ENCODE measurements around the gene P2RX2. TPM values are rescaled to one million over a fixed set of nuclear protein-coding genes. Genes with fewer than 3 reads are reported as not detected.
A peak's percentile ranks its signal among the peaks of the same experiment; 100 is the strongest.
"Not testable (repeated sequence)": the region's sequence is repeated elsewhere in the genome, so short reads cannot be mapped to it uniquely, and the experiment has no call there.

P2RX2 gene
- total RNA-seq, 1 experiment from 2014 or later, result not detected

- peak; percentile 42 to 49 for DNase-seq
- ChIA-PET POLR2A (ENCODE audit: unreplicated experiment) (no interaction called here), CTCF (no interaction called here)
- Histone ChIP-seq H3K4me1 (replicated peaks; ENCODE audit: insufficient read depth) (no peaks in the 10 kb centered on the region; the same call in 1 of the 2 replicates), H3K4me2 (no peak overlapping the region), H3K79me2 (ENCODE audit: low read depth) (no peaks in the 10 kb centered on the region), H2AFZ (no peak overlapping the region), H3K4me3 (no peak overlapping the region), H3K9me3 (ENCODE audit: insufficient read depth, low read depth) (no peaks in the 10 kb centered on the region), H3F3A (ENCODE audit: insufficient read depth, low read depth) (peaks cover 23% of the 10 kb centered on the region), H4K20me1 (ENCODE audit: insufficient read depth) (no peaks in the 10 kb centered on the region), H3K36me3 (ENCODE audit: low read depth) (no peaks in the 10 kb centered on the region), H3K27me3 (ENCODE audit: insufficient read depth, low read depth) (peaks cover 22% of the 10 kb centered on the region), H3K27ac (no peak overlapping the region), H3K9me2 (ENCODE audit: insufficient read depth) (no peaks in the 10 kb centered on the region)
- BruUV-seq (replicated peaks), result no TSS peak
- intact Hi-C loops (cut with micrococcal nuclease; ENCODE audit: unreplicated experiment), result no loop called here
- TF ChIP-seq EZH2 (IDR thresholded peaks at IDR 0.05; ENCODE audit: low read depth), result no peak
- no peak for TF ChIP-seq CTCF (conservative IDR thresholded peaks at IDR 0.05)
These were observed 22.6 kb upstream of the P2RX2 start for GRCh38 chr12:132596016-132596415.

- no TSS peak for BruUV-seq (replicated peaks)
- H3K9me3 ChIP-seq (ENCODE audit: insufficient read depth, low read depth), result no peaks in the 10 kb centered on the region
- H3F3A ChIP-seq (ENCODE audit: insufficient read depth, low read depth), result peaks cover 23% of the 10 kb centered on the region
- H3K4me2 ChIP-seq, result peak overlapping the region; percentile 72
- POLR2A ChIA-PET (ENCODE audit: unreplicated experiment), result no interaction called here
- H3K27me3 ChIP-seq (ENCODE audit: insufficient read depth, low read depth), result peaks cover 29% of the 10 kb centered on the region
- peak overlapping the region; percentile 70; the same call in 1 of the 2 replicates for H2AFZ ChIP-seq
- DNase-seq, result peak in 1 of 2 experiments; percentile 32
- no peak overlapping the region for H3K27ac ChIP-seq
- intact Hi-C loops (cut with micrococcal nuclease; ENCODE audit: unreplicated experiment), result no loop called here
- no peaks in the 10 kb centered on the region; the same call in 1 of the 2 replicates for H3K4me1 ChIP-seq (replicated peaks; ENCODE audit: insufficient read depth)
- no peaks in the 10 kb centered on the region for H3K9me2 ChIP-seq (ENCODE audit: insufficient read depth)
- H3K79me2 ChIP-seq (ENCODE audit: low read depth), result no peaks in the 10 kb centered on the region
- peak overlapping the region; percentile 48; the same call in 1 of the 2 replicates for H3K4me3 ChIP-seq
- no peak for TF ChIP-seq EZH2 (IDR thresholded peaks at IDR 0.05; ENCODE audit: low read depth)
- no peak for TF ChIP-seq CTCF (conservative IDR thresholded peaks at IDR 0.05)
- CTCF ChIA-PET, result no interaction called here
- no peaks in the 10 kb centered on the region for H3K36me3 ChIP-seq (ENCODE audit: low read depth)
- H4K20me1 ChIP-seq (ENCODE audit: insufficient read depth), result no peaks in the 10 kb centered on the region
These were observed 21.0 kb upstream of the P2RX2 start for GRCh38 chr12:132597333-132598316.

GRCh38 chr12:132599502-132599901 is 19.1 kb upstream of the P2RX2 start:
- H3K9me3 ChIP-seq (ENCODE audit: insufficient read depth, low read depth); H3K9me2 ChIP-seq (ENCODE audit: insufficient read depth); POLR2A ChIA-PET (ENCODE audit: unreplicated experiment); BruUV-seq (replicated peaks); H3K36me3 ChIP-seq (ENCODE audit: low read depth); H4K20me1 ChIP-seq (ENCODE audit: insufficient read depth); intact Hi-C loops (cut with micrococcal nuclease; ENCODE audit: unreplicated experiment); H2AFZ ChIP-seq; H3K4me3 ChIP-seq; H3K4me1 ChIP-seq (replicated peaks; ENCODE audit: insufficient read depth); DNase-seq; H3K79me2 ChIP-seq (ENCODE audit: low read depth); CTCF ChIA-PET; H3K27ac ChIP-seq; H3K4me2 ChIP-seq: not testable (repeated sequence)
- H3F3A ChIP-seq (ENCODE audit: insufficient read depth, low read depth), result peaks cover 23% of the 10 kb centered on the region
- peaks cover 40% of the 10 kb centered on the region for H3K27me3 ChIP-seq (ENCODE audit: insufficient read depth, low read depth)

Data from PC-9 (cell line).